Hematopoietic multipotent progenitor cell treated with erythropoietin and hydrocortisone succinate and interleukin-3 and kit ligand, for 6 days (in vitro differentiated cells): ENCODE data around the gene TNFRSF8.

ENCODE experiments used
- DNase-seq: peaks from one replicate; pipeline ENCODE4 v3.0.0-alpha.2; 2015

The TNFRSF8 gene

GRCh38 chr1:12144236-12144635, 81.1 kb downstream of the TNFRSF8 start:
- no peak for DNase-seq

GRCh38 chr1:12144969-12145368, 81.9 kb downstream of the TNFRSF8 start:
- DNase-seq, result no peak

- no peak for DNase-seq
Observed at GRCh38 chr1:12145616-12146342, 82.7 kb downstream of the TNFRSF8 start.

GRCh38 chr1:12146343-12147112, 83.4 kb downstream of the TNFRSF8 start:
- no peak for DNase-seq

- DNase-seq, result no peak
Observed at GRCh38 chr1:12147201-12147701, 84.1 kb downstream of the TNFRSF8 start.

GRCh38 chr1:12148160-12148957, 85.3 kb downstream of the TNFRSF8 start:
- peak; percentile 54 for DNase-seq

GRCh38 chr1:12148958-12149790, 86.1 kb downstream of the TNFRSF8 start:
- DNase-seq, result no peak

- no peak for DNase-seq
Observed at GRCh38 chr1:12149791-12150175, 86.7 kb downstream of the TNFRSF8 start.

- DNase-seq, result no peak
Observed at GRCh38 chr1:12150456-12151200, 87.5 kb downstream of the TNFRSF8 start.

- DNase-seq, result no peak
Observed at GRCh38 chr1:12151465-12151864, 88.4 kb downstream of the TNFRSF8 start.

- no peak for DNase-seq
Observed at GRCh38 chr1:12152113-12152891, 89.2 kb downstream of the TNFRSF8 start.

GRCh38 chr1:12153181-12153785, 90.2 kb downstream of the TNFRSF8 start:
- peak; percentile 51 for DNase-seq

GRCh38 chr1:12155328-12155727, 92.2 kb downstream of the TNFRSF8 start:
- no peak for DNase-seq

GRCh38 chr1:12157366-12158231, 94.5 kb downstream of the TNFRSF8 start:
- peak; percentile 67 for DNase-seq

GRCh38 chr1:12158357-12159092, 95.4 kb downstream of the TNFRSF8 start:
- DNase-seq, result no peak

GRCh38 chr1:12159816-12160215, 96.7 kb downstream of the TNFRSF8 start:
- no peak for DNase-seq

GRCh38 chr1:12161324-12161661, 98.2 kb downstream of the TNFRSF8 start:
- no peak for DNase-seq

GRCh38 chr1:12161662-12162458, 98.8 kb downstream of the TNFRSF8 start:
- DNase-seq, result peak; percentile 97
